ENCODE data around the gene ARL2BP. TPM values are rescaled to one million over a fixed set of nuclear protein-coding genes. Genes with fewer than 3 reads are reported as not detected.

Gene ARL2BP
- total and polyA plus RNA-seq, 9 of the 15 experiments (the other 6 are each of a cell fraction or from before 2014, with no cell fraction given): 16.7 to 41.8 (median 27.2) TPM

DNA sequence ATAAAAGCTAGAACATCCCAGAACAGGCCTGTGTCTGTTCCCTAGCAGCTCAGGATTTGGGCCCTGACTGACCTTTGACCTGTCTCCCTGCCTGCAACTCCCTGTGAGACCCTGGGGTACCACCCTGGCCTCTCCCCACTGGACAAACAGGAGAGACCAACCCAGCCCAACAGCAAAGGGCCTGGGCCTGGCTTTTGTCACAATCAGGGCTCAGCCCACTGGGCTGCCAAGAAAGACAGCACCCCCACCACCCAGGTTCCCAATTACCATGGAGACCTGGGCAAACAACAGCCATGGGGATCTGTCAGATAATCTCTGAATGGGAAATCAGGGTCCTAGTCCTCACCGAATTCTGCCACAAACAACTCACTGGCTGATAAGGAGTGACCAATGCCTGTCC, 28.3 kb downstream of the ARL2BP start (continued):
- TF ChIP-seq ZNF311 (CRISPR knock-in tag; IDR thresholded peaks at IDR 0.05) (no peak), NBN (IDR thresholded peaks at IDR 0.05; ENCODE audit: low read depth) (no peak), BCL6 (CRISPR knock-in tag; IDR thresholded peaks at IDR 0.05) (no peak), ZNF785 (CRISPR knock-in tag; IDR thresholded peaks at IDR 0.05) (no peak), KDM1A (IDR thresholded peaks at IDR 0.05) (0 out of 4 replicates have a peak, but pooled peaks of 1 of the 2 experiments have one; percentile 15), ERF (CRISPR knock-in tag; IDR thresholded peaks at IDR 0.05) (no peak), POU5F1 (IDR thresholded peaks at IDR 0.05; ENCODE audit: borderline replicate concordance, low read depth, low read length, partially characterized antibody) (no peak), NCOA2 (IDR thresholded peaks at IDR 0.05; ENCODE audit: partially characterized antibody in 2 of 2) (no peak), ZNF24 (IDR thresholded peaks at IDR 0.05) (no peak), SP2 (IDR thresholded peaks at IDR 0.05; ENCODE audit: extremely low read depth, low read depth, low read length, poor library complexity, severe bottlenecking) (no peak), HLTF (IDR thresholded peaks at IDR 0.05) (no peak), GTF2A2 (tag; IDR thresholded peaks at IDR 0.05) (no peak), BRD4 (IDR thresholded peaks at IDR 0.05) (no peak), ZNF551 (CRISPR knock-in tag; IDR thresholded peaks at IDR 0.05) (no peak), NR2C1 (IDR thresholded peaks at IDR 0.05) (peak; percentile 49; the same call in 1 of the 2 replicates), NR2C1 (tag; IDR thresholded peaks at IDR 0.05) (peak; percentile 46; the same call in 1 of the 2 replicates), SMAD2 (IDR thresholded peaks at IDR 0.05; ENCODE audit: low read depth, low read length) (no peak)
- TF ChIP-seq, protein P1, sequence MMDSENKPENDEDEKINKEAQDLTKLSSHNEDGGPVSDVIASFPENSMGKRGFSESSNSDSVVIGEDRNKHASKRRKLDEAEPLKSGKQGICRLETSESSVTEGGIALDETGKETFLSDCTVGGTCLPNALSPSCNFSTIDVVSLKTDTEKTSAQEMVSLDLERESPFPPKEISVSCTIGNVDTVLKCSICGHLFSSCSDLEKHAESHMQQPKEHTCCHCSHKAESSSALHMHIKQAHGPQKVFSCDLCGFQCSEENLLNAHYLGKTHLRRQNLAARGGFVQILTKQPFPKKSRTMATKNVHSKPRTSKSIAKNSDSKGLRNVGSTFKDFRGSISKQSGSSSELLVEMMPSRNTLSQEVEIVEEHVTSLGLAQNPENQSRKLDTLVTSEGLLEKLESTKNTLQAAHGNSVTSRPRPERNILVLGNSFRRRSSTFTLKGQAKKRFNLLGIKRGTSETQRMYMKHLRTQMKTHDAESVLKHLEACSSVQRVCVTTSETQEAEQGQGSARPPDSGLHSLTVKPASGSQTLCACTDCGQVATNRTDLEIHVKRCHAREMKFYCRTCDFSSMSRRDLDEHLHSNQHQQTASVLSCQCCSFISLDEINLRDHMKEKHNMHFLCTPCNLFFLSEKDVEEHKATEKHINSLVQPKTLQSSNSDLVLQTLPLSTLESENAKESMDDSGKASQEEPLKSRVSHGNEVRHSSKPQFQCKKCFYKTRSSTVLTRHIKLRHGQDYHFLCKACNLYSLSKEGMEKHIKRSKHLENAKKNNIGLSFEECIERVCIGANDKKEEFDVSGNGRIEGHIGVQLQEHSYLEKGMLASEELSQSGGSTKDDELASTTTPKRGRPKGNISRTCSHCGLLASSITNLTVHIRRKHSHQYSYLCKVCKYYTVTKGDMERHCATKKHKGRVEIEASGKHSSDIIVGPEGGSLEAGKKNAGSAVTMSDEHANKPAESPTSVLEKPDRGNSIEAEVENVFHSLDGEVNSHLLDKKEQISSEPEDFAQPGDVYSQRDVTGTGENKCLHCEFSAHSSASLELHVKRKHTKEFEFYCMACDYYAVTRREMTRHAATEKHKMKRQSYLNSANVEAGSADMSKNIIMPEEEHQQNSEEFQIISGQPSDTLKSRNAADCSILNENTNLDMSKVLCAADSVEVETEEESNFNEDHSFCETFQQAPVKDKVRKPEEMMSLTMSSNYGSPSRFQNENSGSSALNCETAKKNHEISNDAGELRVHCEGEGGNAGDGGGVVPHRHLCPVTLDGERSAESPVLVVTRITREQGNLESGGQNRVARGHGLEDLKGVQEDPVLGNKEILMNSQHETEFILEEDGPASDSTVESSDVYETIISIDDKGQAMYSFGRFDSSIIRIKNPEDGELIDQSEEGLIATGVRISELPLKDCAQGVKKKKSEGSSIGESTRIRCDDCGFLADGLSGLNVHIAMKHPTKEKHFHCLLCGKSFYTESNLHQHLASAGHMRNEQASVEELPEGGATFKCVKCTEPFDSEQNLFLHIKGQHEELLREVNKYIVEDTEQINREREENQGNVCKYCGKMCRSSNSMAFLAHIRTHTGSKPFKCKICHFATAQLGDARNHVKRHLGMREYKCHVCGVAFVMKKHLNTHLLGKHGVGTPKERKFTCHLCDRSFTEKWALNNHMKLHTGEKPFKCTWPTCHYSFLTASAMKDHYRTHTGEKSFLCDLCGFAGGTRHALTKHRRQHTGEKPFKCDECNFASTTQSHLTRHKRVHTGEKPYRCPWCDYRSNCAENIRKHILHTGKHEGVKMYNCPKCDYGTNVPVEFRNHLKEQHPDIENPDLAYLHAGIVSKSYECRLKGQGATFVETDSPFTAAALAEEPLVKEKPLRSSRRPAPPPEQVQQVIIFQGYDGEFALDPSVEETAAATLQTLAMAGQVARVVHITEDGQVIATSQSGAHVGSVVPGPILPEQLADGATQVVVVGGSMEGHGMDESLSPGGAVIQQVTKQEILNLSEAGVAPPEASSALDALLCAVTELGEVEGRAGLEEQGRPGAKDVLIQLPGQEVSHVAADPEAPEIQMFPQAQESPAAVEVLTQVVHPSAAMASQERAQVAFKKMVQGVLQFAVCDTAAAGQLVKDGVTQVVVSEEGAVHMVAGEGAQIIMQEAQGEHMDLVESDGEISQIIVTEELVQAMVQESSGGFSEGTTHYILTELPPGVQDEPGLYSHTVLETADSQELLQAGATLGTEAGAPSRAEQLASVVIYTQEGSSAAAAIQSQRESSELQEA (IDR thresholded peaks at IDR 0.05; ENCODE audit: low read depth): no peak
- TF ChIP-seq, protein P2, sequence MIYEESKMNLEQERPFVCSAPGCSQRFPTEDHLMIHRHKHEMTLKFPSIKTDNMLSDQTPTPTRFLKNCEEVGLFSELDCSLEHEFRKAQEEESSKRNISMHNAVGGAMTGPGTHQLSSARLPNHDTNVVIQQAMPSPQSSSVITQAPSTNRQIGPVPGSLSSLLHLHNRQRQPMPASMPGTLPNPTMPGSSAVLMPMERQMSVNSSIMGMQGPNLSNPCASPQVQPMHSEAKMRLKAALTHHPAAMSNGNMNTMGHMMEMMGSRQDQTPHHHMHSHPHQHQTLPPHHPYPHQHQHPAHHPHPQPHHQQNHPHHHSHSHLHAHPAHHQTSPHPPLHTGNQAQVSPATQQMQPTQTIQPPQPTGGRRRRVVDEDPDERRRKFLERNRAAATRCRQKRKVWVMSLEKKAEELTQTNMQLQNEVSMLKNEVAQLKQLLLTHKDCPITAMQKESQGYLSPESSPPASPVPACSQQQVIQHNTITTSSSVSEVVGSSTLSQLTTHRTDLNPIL (CRISPR knock-in tag; IDR thresholded peaks at IDR 0.05): no peak

Measured in K562 (cell line).